IPS-18c (cell line): ENCODE measurements around the gene PRELID1.
A peak's percentile ranks its signal among the peaks of the same experiment; 100 is the strongest.
"Not testable (repeated sequence)": the region's sequence is repeated elsewhere in the genome, so short reads cannot be mapped to it uniquely, and the experiment has no call there.

Experiments used
- H3K4me3 ChIP-seq: 2 replicates; pipeline ENCODE4 v1.7.0; 2013; ENCODE audit warnings: low read depth, mild to moderate bottlenecking, low read length, moderate library complexity; ENCODE audit not compliant: insufficient read depth
- H3K9me3 ChIP-seq: one replicate; pipeline ENCODE4 v1.6.1; 2013; ENCODE audit warnings: mild to moderate bottlenecking, low read length, moderate library complexity; ENCODE audit not compliant: control insufficient read depth, insufficient read depth

Gene PRELID1

GRCh38 chr5:177339107-177339638 lies 35.6 kb downstream of the PRELID1 start:
- H3K9me3 ChIP-seq: no peaks in the 10 kb centered on the region
- H3K4me3 ChIP-seq: no peak overlapping the region

- not testable (repeated sequence) for H3K9me3 ChIP-seq, H3K4me3 ChIP-seq
Observed at GRCh38 chr5:177343000-177343399, 39.4 kb downstream of the PRELID1 start.

GRCh38 chr5:177343777-177344176 lies 40.2 kb downstream of the PRELID1 start:
- Histone ChIP-seq H3K4me3 (no peak overlapping the region), H3K9me3 (no peaks in the 10 kb centered on the region)

GRCh38 chr5:177344891-177345290 lies 41.3 kb downstream of the PRELID1 start:
- H3K9me3 ChIP-seq: no peaks in the 10 kb centered on the region

GRCh38 chr5:177346820-177347219 lies 43.2 kb downstream of the PRELID1 start:
- H3K9me3 ChIP-seq: no peaks in the 10 kb centered on the region

More at GRCh38 chr5:177344891-177345290, 41.3 kb downstream of the PRELID1 start:
- H3K4me3 ChIP-seq: no peak overlapping the region

GRCh38 chr5:177347699-177348098 lies 44.1 kb downstream of the PRELID1 start:
- no peak overlapping the region for H3K4me3 ChIP-seq
- H3K9me3 ChIP-seq: no peaks in the 10 kb centered on the region

More at GRCh38 chr5:177346820-177347219, 43.2 kb downstream of the PRELID1 start:
- no peak overlapping the region for H3K4me3 ChIP-seq

GRCh38 chr5:177349362-177349647 lies 45.7 kb downstream of the PRELID1 start:
- Histone ChIP-seq H3K9me3 (no peaks in the 10 kb centered on the region), H3K4me3 (no peak overlapping the region)

GRCh38 chr5:177349762-177350161 lies 46.2 kb downstream of the PRELID1 start:
- no peaks in the 10 kb centered on the region for H3K9me3 ChIP-seq
- H3K4me3 ChIP-seq: no peak overlapping the region; the same call in 1 of the 2 replicates

GRCh38 chr5:177350776-177351391 lies 47.3 kb downstream of the PRELID1 start:
- peak overlapping the region; percentile 97 for H3K4me3 ChIP-seq
- H3K9me3 ChIP-seq: no peaks in the 10 kb centered on the region

- Histone ChIP-seq H3K9me3 (no peaks in the 10 kb centered on the region), H3K4me3 (peak within 1 kb of the TSS; percentile 97)
Observed at GRCh38 chr5:177351392-177352329, 48.1 kb downstream of the PRELID1 start, which contains the start of gene LMAN2. Gene LMAN2 (minus strand): TSS chr5:177351668. CDS start chr5:177351647, 21 bp downstream.

GRCh38 chr5:177353093-177353492 lies 49.5 kb downstream of the PRELID1 start:
- Histone ChIP-seq H3K9me3 (no peaks in the 10 kb centered on the region), H3K4me3 (no peak overlapping the region)

GRCh38 chr5:177354256-177354655 lies 50.7 kb downstream of the PRELID1 start:
- Histone ChIP-seq H3K4me3 (no peak overlapping the region), H3K9me3 (no peaks in the 10 kb centered on the region)

GRCh38 chr5:177354711-177355110 lies 51.1 kb downstream of the PRELID1 start:
- no peaks in the 10 kb centered on the region for H3K9me3 ChIP-seq
- no peak overlapping the region for H3K4me3 ChIP-seq

GRCh38 chr5:177355162-177355867 lies 51.7 kb downstream of the PRELID1 start:
- no peaks in the 10 kb centered on the region for H3K9me3 ChIP-seq
- no peak overlapping the region for H3K4me3 ChIP-seq

GRCh38 chr5:177355868-177356168 lies 52.2 kb downstream of the PRELID1 start:
- H3K9me3 ChIP-seq: no peaks in the 10 kb centered on the region
- no peak overlapping the region for H3K4me3 ChIP-seq
